H1 (cell line): ENCODE data around the gene MOB2. TPM values are rescaled to one million over a fixed set of nuclear protein-coding genes. Genes with fewer than 3 reads are reported as not detected.

Experiments used
- CTCF ChIA-PET: fragments of 300-600 bp; sonication (Branson Sonifier 250); formaldehyde crosslinking; loops from one replicate; lab custom pipeline; 2021; ENCODE audit not compliant: partially characterized antibody; lab: Charles Lee
- POLR2A ChIA-PET: fragments of 300-600 bp; sonication (Branson Sonifier 250); formaldehyde crosslinking; loops from one replicate; lab custom pipeline; 2021; ENCODE audit warnings: inconsistent platforms; ENCODE audit not compliant: partially characterized antibody; lab: Charles Lee
- DNase-seq, 2 experiments: peaks; one replicate each; pipeline versions ENCODE4 v3.0.0 to v3.0.0-alpha.2; 2010 to 2022; ENCODE audit warnings: low spot score in 2 of 2, low read depth in 1 of 2, mixed read lengths in 1 of 2
- FAIRE-seq: peaks from 2 replicates; lab custom pipeline; 2011; peaks lifted over from hg19 to GRCh38; lab: Jason Lieb, UNC
- H2AFZ ChIP-seq: 2 replicates; pipeline ENCODE4 v1.8.1; 2012; ENCODE audit warnings: low read length, inconsistent platforms
- H2AK5ac ChIP-seq: 2 replicates; pipeline ENCODE4 v1.6.1; 2013; ENCODE audit warnings: low read depth, low read length
- H2BK120ac ChIP-seq: replicated peaks from 2 replicates; pipeline ENCODE3; 2013; ENCODE audit warnings: low read depth, low read length, inconsistent platforms
- H2BK12ac ChIP-seq: 2 replicates; pipeline ENCODE4 v1.6.1; 2013; ENCODE audit warnings: low read depth, low read length
- H2BK15ac ChIP-seq: 2 replicates; pipeline ENCODE4 v1.6.1; 2013; ENCODE audit warnings: low read length
- H2BK20ac ChIP-seq: 2 replicates; pipeline ENCODE4 v1.6.1; 2013; ENCODE audit warnings: low read length
- H2BK5ac ChIP-seq: 2 replicates; pipeline ENCODE4 v1.6.1; 2013; ENCODE audit warnings: low read depth, low read length
- H3K14ac ChIP-seq: 2 replicates; pipeline ENCODE4 v1.6.1; 2013; ENCODE audit warnings: inconsistent platforms; ENCODE audit not compliant: insufficient read length
- H3K18ac ChIP-seq: 2 replicates; pipeline ENCODE4 v1.6.1; 2013; ENCODE audit warnings: low read length; ENCODE audit errors: extremely low read depth
- H3K23ac ChIP-seq: 2 replicates; pipeline ENCODE4 v1.6.1; 2013; ENCODE audit warnings: inconsistent platforms; ENCODE audit not compliant: insufficient read length
- H3K23me2 ChIP-seq: 2 replicates; pipeline ENCODE4 v1.6.1; 2013; ENCODE audit warnings: low read depth, low read length
- H3K27ac ChIP-seq: 2 replicates; pipeline ENCODE4 v1.6.1; 2011; ENCODE audit warnings: low read depth, low read length, inconsistent platforms
- H3K27me3 ChIP-seq, 4 experiments: replicated peaks in 1 of 4; 1 replicate in 1 of 4; 2 replicates in 3 of 4; pipeline versions ENCODE4 v1.6.1 to v1.8.1; 2011 to 2013; ENCODE audit warnings: low read length in 3 of 4, mild to moderate bottlenecking in 3 of 4, inconsistent platforms in 2 of 4, mixed read lengths in 2 of 4, moderate library complexity in 1 of 4; ENCODE audit not compliant: control insufficient read depth in 3 of 4, insufficient read depth in 3 of 4; ENCODE audit errors: extremely low read depth in 1 of 4
- H3K36me3 ChIP-seq, 4 experiments: 2 replicates each; pipeline versions ENCODE4 v1.6.1 to v1.8.1; 2011 to 2013; ENCODE audit warnings: mild to moderate bottlenecking in 4 of 4, low read length in 3 of 4, moderate library complexity in 2 of 4, control low read depth in 1 of 4, inconsistent platforms in 1 of 4; ENCODE audit not compliant: insufficient read depth in 4 of 4, control insufficient read depth in 2 of 4
- H3K4ac ChIP-seq: replicated peaks from 2 replicates; pipeline ENCODE3; 2013; ENCODE audit warnings: low read length, low read depth, mixed read lengths, inconsistent platforms; ENCODE audit not compliant: insufficient read length
- H3K4me1 ChIP-seq, 4 experiments: replicated peaks in 1 of 4; 1 replicate in 1 of 4; 2 replicates in 3 of 4; pipeline versions ENCODE4 v1.6.1 to v1.8.1; 2011 to 2013; ENCODE audit warnings: low read length in 3 of 4, inconsistent platforms in 2 of 4, mixed read lengths in 1 of 4; ENCODE audit not compliant: insufficient read depth in 4 of 4, control insufficient read depth in 3 of 4
- H3K4me2 ChIP-seq, 2 experiments: 2 replicates each; pipeline versions ENCODE4 v1.6.1 to v1.8.1; 2011 to 2013; ENCODE audit warnings: low read depth in 2 of 2, low read length in 2 of 2, control low read depth in 1 of 2, inconsistent platforms in 1 of 2, mild to moderate bottlenecking in 1 of 2; ENCODE audit not compliant: insufficient read depth in 1 of 2
- H3K4me3 ChIP-seq, 4 experiments: fragments of 200-600, 300-600 bp in 1 of 4; sonication (generic), shearing (Covaris generic), sonication (Bioruptor Twin) in 1 of 4; 2 replicates each; pipeline versions ENCODE4 v1.5.1 to v1.8.1; 2011 to 2016; ENCODE audit warnings: low read length in 4 of 4, low read depth in 3 of 4, control low read depth in 2 of 4, inconsistent platforms in 2 of 4, mild to moderate bottlenecking in 2 of 4, mixed read lengths in 1 of 4, moderate library complexity in 1 of 4; ENCODE audit not compliant: insufficient read depth in 2 of 4; ENCODE audit errors: extremely low read depth in 1 of 4
- H3K56ac ChIP-seq: replicated peaks from 2 replicates; pipeline ENCODE3; 2013; ENCODE audit warnings: low read depth, mild to moderate bottlenecking, mixed read lengths, low read length, inconsistent platforms; ENCODE audit not compliant: insufficient read length
- H3K79me1 ChIP-seq: 2 replicates; pipeline ENCODE4 v1.6.1; 2013; ENCODE audit warnings: low read depth, low read length, control low read depth
- H3K79me2 ChIP-seq, 2 experiments: 2 replicates each; pipeline versions ENCODE4 v1.6.1 to v1.8.1; 2012 to 2013; ENCODE audit warnings: low read length in 2 of 2, mild to moderate bottlenecking in 2 of 2, inconsistent platforms in 1 of 2; ENCODE audit not compliant: insufficient read depth in 2 of 2, control insufficient read depth in 1 of 2
- H3K9ac ChIP-seq, 4 experiments: replicated peaks in 1 of 4; 1 replicate in 1 of 4; 2 replicates in 3 of 4; pipeline versions ENCODE4 v1.6.1 to v1.8.1; 2011 to 2013; ENCODE audit warnings: low read depth in 3 of 4, low read length in 3 of 4, control low read depth in 2 of 4, mild to moderate bottlenecking in 2 of 4, moderate library complexity in 2 of 4, inconsistent platforms in 1 of 4; ENCODE audit errors: extremely low read depth in 1 of 4
- H3K9me3 ChIP-seq, 2 experiments: 2 replicates each; pipeline versions ENCODE4 v1.6.1 to v1.8.1; 2012 to 2013; ENCODE audit warnings: mild to moderate bottlenecking in 2 of 2, moderate library complexity in 2 of 2, control low read depth in 1 of 2, inconsistent platforms in 1 of 2, low read depth in 1 of 2, low read length in 1 of 2, mixed read lengths in 1 of 2; ENCODE audit not compliant: insufficient read depth in 2 of 2
- H4K20me1 ChIP-seq, 2 experiments: replicated peaks in 1 of 2; 2 replicates each; pipeline versions ENCODE3 to v1.8.1; 2011 to 2013; ENCODE audit warnings: inconsistent platforms in 2 of 2, low read length in 2 of 2, mild to moderate bottlenecking in 1 of 2; ENCODE audit not compliant: insufficient read depth in 2 of 2, control insufficient read depth in 1 of 2
- H4K5ac ChIP-seq: 2 replicates; pipeline ENCODE4 v1.6.1; 2013; ENCODE audit warnings: low read length, low read depth, mixed read lengths, inconsistent platforms; ENCODE audit not compliant: insufficient read length
- H4K8ac ChIP-seq: 2 replicates; pipeline ENCODE4 v1.8.0; 2013; ENCODE audit warnings: mild to moderate bottlenecking, moderate library complexity, low read length, inconsistent platforms; ENCODE audit not compliant: insufficient read depth; ENCODE audit errors: extremely low read depth
- H4K91ac ChIP-seq: replicated peaks from 2 replicates; pipeline ENCODE3; 2013; ENCODE audit warnings: low read length, mixed read lengths, inconsistent platforms; ENCODE audit not compliant: insufficient read length
- CHD1 ChIP-seq: IDR thresholded peaks from 2 replicates; pipeline ENCODE4 v1.6.1; 2012; ENCODE audit warnings: low read depth, low read length, improper control_type of control experiment
- TBP ChIP-seq: IDR thresholded peaks from 2 replicates; pipeline ENCODE4 v1.6.1; 2011; ENCODE audit warnings: low read depth, low read length, improper control_type of control experiment
- WGBS, 2 experiments: shearing (Covaris generic) in 1 of 2; methylation state at CpG; one replicate each; pipeline versions ENCODE4 v1.1.6 to v1.1.7; 2013 to 2015; ENCODE audit warnings: low lambda C conversion rate in 2 of 2, mixed read lengths in 2 of 2, inconsistent platforms in 1 of 2, low coverage in 1 of 2, missing lambda C conversion rate in 1 of 2; ENCODE audit not compliant: insufficient replicate concordance in 2 of 2, insufficient coverage in 1 of 2, insufficient read length in 1 of 2; ENCODE audit errors: extremely low coverage in 1 of 2, missing lambda C conversion rate in 1 of 2; 5-methylcytosine and 5-hydroxymethylcytosine counted together
- polyA plus RNA-seq, 7 experiments: library from polyadenylated mRNA; depleted of rRNA in 3 of 7; stranded (reverse) in 5 of 7; unstranded in 2 of 7; fragments of >200 nt in 5 of 7; fragments of 200-250 nt in 2 of 7; gene quantifications; 1 replicate in 5 of 7; 2 replicates in 1 of 7; 4 replicates in 1 of 7; pipeline versions ENCODE4 v1.2.1 to v1.2.3, GENCODE V29; 2011 to 2013; ENCODE audit warnings: missing spikeins in 2 of 7, mixed read lengths in 2 of 7
- total RNA-seq: library from RNA; stranded (reverse); fragmentation: NEBNext Ultra II Directional; extraction: Animal tissue kit (Norgen Biotek cat#: 25700); gene quantifications from 2 replicates; pipeline ENCODE4 v1.2.1, GENCODE V29; 2021

MOB2 gene
- total and polyA plus RNA-seq, 2 of the 8 experiments (the other 6 are each of a cell fraction or from before 2014, with no cell fraction given) = 18.6 to 28.2 TPM

DNA sequence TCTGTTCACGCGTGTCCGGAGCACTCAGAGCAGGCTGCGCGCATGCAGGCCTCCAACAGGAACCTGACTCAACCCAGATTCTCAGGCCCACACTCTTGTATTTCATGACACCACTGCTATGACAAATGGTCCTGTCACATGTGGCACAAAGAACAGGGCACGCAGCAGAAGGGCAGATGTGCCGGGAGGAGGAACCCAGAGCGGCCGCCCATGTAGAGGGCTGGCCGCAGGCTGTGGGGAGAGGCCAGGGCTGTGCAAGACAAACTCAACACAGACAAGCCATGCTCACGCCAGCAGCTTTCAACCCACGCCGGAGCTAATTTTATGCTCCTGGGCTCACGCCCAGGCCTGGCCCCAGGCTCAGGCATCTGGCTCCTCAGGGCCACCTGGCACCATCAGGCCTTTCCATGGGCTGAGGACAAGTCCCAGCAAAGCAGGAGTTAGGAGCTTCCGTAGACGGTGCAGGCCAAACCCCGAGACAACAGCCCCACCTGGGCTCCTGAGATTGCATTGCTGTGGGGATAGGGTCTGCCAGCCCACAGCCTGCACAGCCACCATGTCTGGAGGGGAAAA lies 45.5 kb upstream of the MOB2 start:
- H3K9me3 ChIP-seq = no peaks in the 10 kb centered on the region
- H2BK15ac ChIP-seq = no peak overlapping the region
- no peaks in the 10 kb centered on the region for H3K23me2 ChIP-seq
- no peak overlapping the region for H2BK5ac ChIP-seq
- H3K4me2 ChIP-seq = no peak overlapping the region
- H2BK120ac ChIP-seq = no peak overlapping the region
- no peak overlapping the region for H3K23ac ChIP-seq
- H3K27ac ChIP-seq = no peak overlapping the region
- H4K91ac ChIP-seq = no peak overlapping the region
- no peak overlapping the region for H2AFZ ChIP-seq
- peaks cover 0 to 9% of the 10 kb centered on the region in 2 experiments for H4K20me1 ChIP-seq
- no peaks in the 10 kb centered on the region for H3K36me3 ChIP-seq
- no peak overlapping the region for H4K5ac ChIP-seq
- no peak overlapping the region for H4K8ac ChIP-seq
- H3K27me3 ChIP-seq = no peaks in the 10 kb centered on the region
- no peak overlapping the region for H3K18ac ChIP-seq
- H3K79me2 ChIP-seq = peaks cover 0 to 58% of the 10 kb centered on the region in 2 experiments; a peak in 1 of 4 replicates
- H3K79me1 ChIP-seq = peaks cover 27% of the 10 kb centered on the region
- H3K14ac ChIP-seq = no peak overlapping the region
- no peak for FAIRE-seq
- ChIA-PET CTCF (interaction anchor here (0.8 to 2.5 kb wide), 6 partner anchors 10 to 43 kb away, joined by 3 to 13 read pairs (median 6); no protein-coding TSS in a partner anchor), POLR2A (no interaction called here)
- H3K4ac ChIP-seq = no peak overlapping the region
- no peak overlapping the region for H3K9ac ChIP-seq
- no peak overlapping the region for H2BK20ac ChIP-seq
- H3K4me3 ChIP-seq = no peak overlapping the region
- DNase-seq = no peak
- no peak for TF ChIP-seq TBP
- no peak for TF ChIP-seq CHD1
- peaks cover 0 to 2% (median 0%) of the 10 kb centered on the region in 4 experiments; a peak in 1 of 7 replicates for H3K4me1 ChIP-seq
- no peak overlapping the region for H3K56ac ChIP-seq
- H2AK5ac ChIP-seq = no peak overlapping the region
- WGBS, 2 experiments = 89% methylated on average over 17 of the region's 17 CpGs; no CpG with 5 or more reads in 1 of the 2 experiments
- no peak overlapping the region for H2BK12ac ChIP-seq
